SK-N-SH (cell line): ENCODE measurements around the gene SRD5A2. TPM values are rescaled to one million over a fixed set of nuclear protein-coding genes. Genes with fewer than 3 reads are reported as not detected.

ENCODE experiments used
- CTCF ChIA-PET: fragments of 300-600, 350-600 bp; formaldehyde crosslinking; extraction: SDS; loops from one replicate; lab custom pipeline; 2021; lab: Yijun Ruan, JAX
- POLR2A ChIA-PET: fragments of 350-600 bp; sonication (Branson Sonifier 250); formaldehyde crosslinking; extraction: SDS; loops from one replicate; lab custom pipeline; 2020; ENCODE audit warnings: antibody characterized with exemption, inconsistent platforms; lab: Yijun Ruan, JAX
- DNase-seq: peaks from one replicate; pipeline ENCODE4 v3.0.0; 2012
- H2AFZ ChIP-seq: fragments of 200-600 bp; sonication (generic); 2 replicates; pipeline ENCODE4 v1.8.1; 2016; ENCODE audit warnings: antibody characterized with exemption, mild to moderate bottlenecking, low read depth
- H3F3A ChIP-seq: fragments of 200-600 bp; sonication (generic); replicated peaks from 2 replicates; pipeline ENCODE3; 2016; ENCODE audit warnings: antibody characterized with exemption, mild to moderate bottlenecking; ENCODE audit not compliant: insufficient read depth
- H3K27ac ChIP-seq, 2 experiments: fragments of 200-500 bp in 1 of 2; fragments of 200-600 bp in 1 of 2; sonication (Bioruptor generic) in 1 of 2; sonication (generic), shearing (Covaris generic) in 1 of 2; 2 replicates each; pipeline versions ENCODE4 v1.5.1 to v1.6.1; 2014 to 2016; ENCODE audit warnings: low read depth in 2 of 2, inconsistent platforms in 1 of 2, low read length in 1 of 2, mild to moderate bottlenecking in 1 of 2, mixed read lengths in 1 of 2
- H3K27me3 ChIP-seq: fragments of 200-600 bp; sonication (generic), shearing (Covaris generic); 2 replicates; pipeline ENCODE4 v1.6.1; 2016; ENCODE audit warnings: mixed run types; ENCODE audit not compliant: insufficient read depth
- H3K36me3 ChIP-seq, 2 experiments: fragments of 200-500 bp in 1 of 2; fragments of 200-600 bp in 1 of 2; sonication (Bioruptor generic) in 1 of 2; sonication (generic) in 1 of 2; replicated peaks in 1 of 2; 2 replicates each; pipeline versions ENCODE3 to v1.5.1; 2014 to 2016; ENCODE audit warnings: low read length in 1 of 2, mild to moderate bottlenecking in 1 of 2; ENCODE audit not compliant: insufficient read depth in 2 of 2, control insufficient read depth in 1 of 2
- H3K4me1 ChIP-seq, 2 experiments: fragments of 200-500 bp in 1 of 2; fragments of 200-600 bp in 1 of 2; sonication (Bioruptor generic) in 1 of 2; sonication (generic), shearing (Covaris generic) in 1 of 2; 2 replicates each; pipeline versions ENCODE4 v1.5.1 to v1.6.1; 2014 to 2016; ENCODE audit warnings: low read depth in 1 of 2, low read length in 1 of 2, mixed run types in 1 of 2; ENCODE audit not compliant: insufficient read depth in 2 of 2, control insufficient read depth in 1 of 2
- H3K4me2 ChIP-seq: fragments of 200-600 bp; sonication (generic), shearing (Covaris generic); 2 replicates; pipeline ENCODE4 v1.6.1; 2017; ENCODE audit warnings: mixed run types
- H3K4me3 ChIP-seq, 2 experiments: fragments of 200-500 bp in 1 of 2; fragments of 200-600 bp in 1 of 2; sonication (Bioruptor generic) in 1 of 2; sonication (generic), shearing (Covaris generic) in 1 of 2; 2 replicates each; pipeline versions ENCODE4 v1.5.1 to v1.8.1; 2014 to 2016; ENCODE audit warnings: low read depth in 2 of 2, inconsistent platforms in 1 of 2, low read length in 1 of 2, mild to moderate bottlenecking in 1 of 2, mixed read lengths in 1 of 2, moderate library complexity in 1 of 2
- H3K79me2 ChIP-seq: fragments of 200-600 bp; sonication (generic); 2 replicates; pipeline ENCODE4 v1.8.1; 2017; ENCODE audit warnings: mild to moderate bottlenecking; ENCODE audit not compliant: insufficient read depth
- H3K9ac ChIP-seq: fragments of 200-600 bp; sonication (generic); 2 replicates; pipeline ENCODE4 v1.6.1; 2017; ENCODE audit warnings: mixed run types
- H3K9me2 ChIP-seq: fragments of 200-600 bp; sonication (generic); 2 replicates; pipeline ENCODE4 v1.6.1; 2017; ENCODE audit warnings: mixed run types
- H3K9me3 ChIP-seq: fragments of 200-600 bp; sonication (generic); 2 replicates; pipeline ENCODE4 v1.6.1; 2017; ENCODE audit warnings: mixed run types, mild to moderate bottlenecking, moderate library complexity
- H4K20me1 ChIP-seq: fragments of 200-600 bp; sonication (generic); 2 replicates; pipeline ENCODE4 v1.6.1; 2017; ENCODE audit warnings: mild to moderate bottlenecking, mixed run types; ENCODE audit not compliant: insufficient read depth
- CTCF ChIP-seq: fragments of 200-600 bp; sonication (generic); IDR thresholded peaks from 2 replicates; pipeline ENCODE4 v1.6.1; 2017; ENCODE audit warnings: antibody characterized with exemption, mild to moderate bottlenecking, moderate library complexity
- EZH2phosphoT487 ChIP-seq: fragments of 200-600 bp; sonication (generic); IDR thresholded peaks from 2 replicates; pipeline ENCODE4 v1.6.1; 2017; ENCODE audit warnings: low read depth, mixed run types, mild to moderate bottlenecking, antibody characterized with exemption, moderate library complexity, borderline replicate concordance
- IRF3 ChIP-seq: fragments of 150-350 bp; IDR thresholded peaks from 2 replicates; pipeline ENCODE4 v1.6.1; 2016; ENCODE audit warnings: mild to moderate bottlenecking, low read depth, low read length
- MXI1 ChIP-seq: IDR thresholded peaks from 2 replicates; pipeline ENCODE4 v1.6.1; 2012; ENCODE audit warnings: mild to moderate bottlenecking, low read depth, low read length, improper control_type of control experiment
- NFIC ChIP-seq: IDR thresholded peaks from 2 replicates; pipeline ENCODE4 v1.4.0; 2012; ENCODE audit warnings: borderline replicate concordance
- NRF1 ChIP-seq: IDR thresholded peaks from 2 replicates; pipeline ENCODE4 v1.6.1; 2012; ENCODE audit warnings: low read depth, mild to moderate bottlenecking, low read length
- RAD21 ChIP-seq: IDR thresholded peaks from 2 replicates; pipeline ENCODE4 v1.6.1; 2012; ENCODE audit warnings: mild to moderate bottlenecking, low read length
- RFX5 ChIP-seq: IDR thresholded peaks from 2 replicates; pipeline ENCODE4 v1.6.1; 2012; ENCODE audit warnings: mild to moderate bottlenecking, improper control_type of control experiment, low read length
- SMC3 ChIP-seq: IDR thresholded peaks from 2 replicates; pipeline ENCODE4 v1.6.1; 2012; ENCODE audit warnings: low read depth, low read length, improper control_type of control experiment
- TAF1 ChIP-seq: IDR thresholded peaks from 2 replicates; pipeline ENCODE4 v1.6.1; 2012; ENCODE audit warnings: low read depth, mild to moderate bottlenecking, low read length, moderate library complexity, borderline replicate concordance
- TCF12 ChIP-seq: IDR thresholded peaks from 2 replicates; pipeline ENCODE4 v1.4.0; 2012
- USF2 ChIP-seq: fragments of 150-350 bp; IDR thresholded peaks from 2 replicates; pipeline ENCODE4 v1.6.1; 2017; ENCODE audit warnings: antibody characterized with exemption, low read length, low read depth, borderline replicate concordance
- WGBS: methylation state at CpG from one replicate; pipeline ENCODE4 v1.1.6; 2017; ENCODE audit warnings: low lambda C conversion rate; 5-methylcytosine and 5-hydroxymethylcytosine counted together
- polyA plus RNA-seq, 3 experiments: library from polyadenylated mRNA; depleted of rRNA; stranded (reverse); fragments of >200 nt; gene quantifications; 2 replicates each; pipeline ENCODE4 v1.2.3, GENCODE V29; 2012

The SRD5A2 gene
- polyA plus RNA-seq, 1 of the 3 experiments (the other 2 are of a cell fraction) = not detected

- H3K27ac ChIP-seq = no peak overlapping the region
- H4K20me1 ChIP-seq = no peaks in the 10 kb centered on the region
- no peak overlapping the region for H2AFZ ChIP-seq
- no peaks in the 10 kb centered on the region for H3K79me2 ChIP-seq
- no peak overlapping the region for H3K4me2 ChIP-seq
- DNase-seq = no peak
- H3K9me2 ChIP-seq = no peaks in the 10 kb centered on the region
- H3K27me3 ChIP-seq = peaks cover 13% of the 10 kb centered on the region; the same call in 1 of the 2 replicates
- POLR2A ChIA-PET = no interaction called here
- 38% methylated on average over 4 of the region's 4 CpGs for WGBS
- no peak overlapping the region for H3K4me3 ChIP-seq
- no peaks in the 10 kb centered on the region for H3K9me3 ChIP-seq
- TF ChIP-seq USF2 = no peak
- no peak for TF ChIP-seq IRF3
- TF ChIP-seq RAD21 = no peak
- TF ChIP-seq MXI1 = no peak
- TF ChIP-seq SMC3 = no peak
- no peak for TF ChIP-seq RFX5
- no peak for TF ChIP-seq TAF1
- no peak for TF ChIP-seq NFIC
- no peak for TF ChIP-seq EZH2phosphoT487
- TF ChIP-seq CTCF = no peak
- TF ChIP-seq, all 33 proteins: peak for 0
- Histone ChIP-seq H3F3A (no peaks in the 10 kb centered on the region), H3K4me1 (no peaks in the 10 kb centered on the region), H3K9ac (no peak overlapping the region), H3K36me3 (no peaks in the 10 kb centered on the region)
- CTCF ChIA-PET = interaction anchor here (0.7 to 3.6 kb wide), 20 partner anchors 8 to 811 kb away, joined by 3 to 22 read pairs (median 4); no protein-coding TSS in a partner anchor
Observed at GRCh38 chr2:31522786-31523185, 58.0 kb downstream of the SRD5A2 start.

- no peak overlapping the region for H3K4me2 ChIP-seq
- no peak overlapping the region for H3K4me3 ChIP-seq
- no peaks in the 10 kb centered on the region for H3K79me2 ChIP-seq
- H3K9ac ChIP-seq = no peak overlapping the region
- no peak for TF ChIP-seq TCF12
- no peak for TF ChIP-seq NRF1
- no peaks in the 10 kb centered on the region for H3K9me3 ChIP-seq
- 18% methylated on average over 6 of the region's 7 CpGs for WGBS
- no peaks in the 10 kb centered on the region for H4K20me1 ChIP-seq
- ChIA-PET POLR2A (no interaction called here), CTCF (interaction anchor here (0.6 kb wide), 1 partner anchor 21 kb away, joined by 3 read pairs; no protein-coding TSS in a partner anchor)
- no peak overlapping the region for H3K27ac ChIP-seq
- no peaks in the 10 kb centered on the region for H3K36me3 ChIP-seq
- H3K27me3 ChIP-seq = peaks cover 7% of the 10 kb centered on the region; the same call in 1 of the 2 replicates
- H3F3A ChIP-seq = no peaks in the 10 kb centered on the region
- H2AFZ ChIP-seq = no peak overlapping the region
- H3K9me2 ChIP-seq = no peaks in the 10 kb centered on the region
- no peaks in the 10 kb centered on the region for H3K4me1 ChIP-seq
- no peak for DNase-seq
Observed at GRCh38 chr2:31517442-31518203, 63.1 kb downstream of the SRD5A2 start.
